Ishikawa (cell line): ENCODE measurements around the gene BBS9.

ENCODE experiments used
- CEBPB ChIP-seq: IDR thresholded peaks from 2 replicates; pipeline ENCODE4 v1.6.1; 2012
- EP300 ChIP-seq: IDR thresholded peaks from 2 replicates; pipeline ENCODE4 v1.6.1; 2012; ENCODE audit warnings: borderline replicate concordance
- FOXM1 ChIP-seq: IDR thresholded peaks from 2 replicates; pipeline ENCODE4 v1.6.1; 2012; ENCODE audit warnings: low read depth, borderline replicate concordance
- RAD21 ChIP-seq: IDR thresholded peaks from 2 replicates; pipeline ENCODE4 v1.6.1; 2012; ENCODE audit warnings: low read depth
- YY1 ChIP-seq: IDR thresholded peaks from 2 replicates; pipeline ENCODE4 v1.6.1; 2012; ENCODE audit warnings: low read depth
- TF ChIP-seq, protein P1 (sequence below): IDR thresholded peaks from 2 replicates; pipeline ENCODE4 v1.6.1; 2012; ENCODE audit warnings: low read depth, mild to moderate bottlenecking
- TF ChIP-seq, protein P2 (sequence below): IDR thresholded peaks from 2 replicates; pipeline ENCODE4 v1.6.1; 2012

- TF ChIP-seq EP300 = no peak
- TF ChIP-seq RAD21 = no peak
- TF ChIP-seq FOXM1 = no peak
- TF ChIP-seq, protein P1, sequence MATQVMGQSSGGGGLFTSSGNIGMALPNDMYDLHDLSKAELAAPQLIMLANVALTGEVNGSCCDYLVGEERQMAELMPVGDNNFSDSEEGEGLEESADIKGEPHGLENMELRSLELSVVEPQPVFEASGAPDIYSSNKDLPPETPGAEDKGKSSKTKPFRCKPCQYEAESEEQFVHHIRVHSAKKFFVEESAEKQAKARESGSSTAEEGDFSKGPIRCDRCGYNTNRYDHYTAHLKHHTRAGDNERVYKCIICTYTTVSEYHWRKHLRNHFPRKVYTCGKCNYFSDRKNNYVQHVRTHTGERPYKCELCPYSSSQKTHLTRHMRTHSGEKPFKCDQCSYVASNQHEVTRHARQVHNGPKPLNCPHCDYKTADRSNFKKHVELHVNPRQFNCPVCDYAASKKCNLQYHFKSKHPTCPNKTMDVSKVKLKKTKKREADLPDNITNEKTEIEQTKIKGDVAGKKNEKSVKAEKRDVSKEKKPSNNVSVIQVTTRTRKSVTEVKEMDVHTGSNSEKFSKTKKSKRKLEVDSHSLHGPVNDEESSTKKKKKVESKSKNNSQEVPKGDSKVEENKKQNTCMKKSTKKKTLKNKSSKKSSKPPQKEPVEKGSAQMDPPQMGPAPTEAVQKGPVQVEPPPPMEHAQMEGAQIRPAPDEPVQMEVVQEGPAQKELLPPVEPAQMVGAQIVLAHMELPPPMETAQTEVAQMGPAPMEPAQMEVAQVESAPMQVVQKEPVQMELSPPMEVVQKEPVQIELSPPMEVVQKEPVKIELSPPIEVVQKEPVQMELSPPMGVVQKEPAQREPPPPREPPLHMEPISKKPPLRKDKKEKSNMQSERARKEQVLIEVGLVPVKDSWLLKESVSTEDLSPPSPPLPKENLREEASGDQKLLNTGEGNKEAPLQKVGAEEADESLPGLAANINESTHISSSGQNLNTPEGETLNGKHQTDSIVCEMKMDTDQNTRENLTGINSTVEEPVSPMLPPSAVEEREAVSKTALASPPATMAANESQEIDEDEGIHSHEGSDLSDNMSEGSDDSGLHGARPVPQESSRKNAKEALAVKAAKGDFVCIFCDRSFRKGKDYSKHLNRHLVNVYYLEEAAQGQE = no peak
- TF ChIP-seq, protein P2, sequence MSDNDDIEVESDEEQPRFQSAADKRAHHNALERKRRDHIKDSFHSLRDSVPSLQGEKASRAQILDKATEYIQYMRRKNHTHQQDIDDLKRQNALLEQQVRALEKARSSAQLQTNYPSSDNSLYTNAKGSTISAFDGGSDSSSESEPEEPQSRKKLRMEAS = no peak
- TF ChIP-seq YY1 = no peak
- no peak for TF ChIP-seq CEBPB
Measured at GRCh38 chr7:33477719-33478480, 348.5 kb downstream of the BBS9 start.
